Panc1 (cell line): ENCODE measurements around the gene DCAF16. TPM values are rescaled to one million over a fixed set of nuclear protein-coding genes. Genes with fewer than 3 reads are reported as not detected.

Experiments used
- ATAC-seq: fragments of 200-7000 bp; cut with Tn5 transposase; 2 replicates; pipeline ENCODE4 v1.9.1; 2020; ENCODE audit warnings: mild to moderate bottlenecking, moderate library complexity
- BruUV-seq: library from RNA; stranded (reverse); fragments of 400-500 nt; replicated peaks from 2 replicates; lab custom pipeline; 2021; lab: Mats Ljungman, UMichigan
- CTCF ChIA-PET: fragments of 300-600 bp; sonication (Branson Sonifier 250); formaldehyde crosslinking; loops from one replicate; lab custom pipeline; 2022; ENCODE audit warnings: antibody characterized with exemption; lab: Charles Lee
- POLR2A ChIA-PET: fragments of 300-600 bp; sonication (Branson Sonifier 250); formaldehyde crosslinking; loops from one replicate; lab custom pipeline; 2022; ENCODE audit warnings: antibody characterized with exemption; lab: Charles Lee
- DNase-seq: peaks from one replicate; pipeline ENCODE4 v3.0.0-alpha.2; 2010; ENCODE audit warnings: low read depth, low spot score
- H3K27ac ChIP-seq: 2 replicates; pipeline ENCODE4 v1.5.1; 2011; ENCODE audit warnings: mild to moderate bottlenecking, low read length, inconsistent platforms
- H3K27me3 ChIP-seq: fragments of 200-500 bp; sonication (Bioruptor generic); 2 replicates; pipeline ENCODE4 v1.6.0; 2014; ENCODE audit warnings: low read length, inconsistent platforms; ENCODE audit not compliant: control insufficient read depth, insufficient read depth
- H3K36me3 ChIP-seq: fragments of 200-500 bp; sonication (Bioruptor generic); 2 replicates; pipeline ENCODE4 v1.5.1; 2014; ENCODE audit warnings: inconsistent platforms, mild to moderate bottlenecking, low read length, moderate library complexity; ENCODE audit not compliant: control insufficient read depth, insufficient read depth
- H3K4me1 ChIP-seq: 2 replicates; pipeline ENCODE4 v1.5.1; 2011; ENCODE audit warnings: inconsistent platforms, mild to moderate bottlenecking, low read length, moderate library complexity; ENCODE audit not compliant: control insufficient read depth, insufficient read depth
- H3K4me3 ChIP-seq, 2 experiments: 2 replicates each; pipeline ENCODE4 v1.5.1; 2011 to 2012; ENCODE audit warnings: low read depth in 2 of 2, low read length in 2 of 2, mild to moderate bottlenecking in 2 of 2, inconsistent platforms in 1 of 2, moderate library complexity in 1 of 2
- H3K9me3 ChIP-seq: fragments of 200-500 bp; sonication (Bioruptor generic); 2 replicates; pipeline ENCODE4 v1.5.1; 2014; ENCODE audit warnings: low read depth, mild to moderate bottlenecking, inconsistent platforms, low read length, moderate library complexity; ENCODE audit not compliant: control insufficient read depth, insufficient read depth
- CTCF ChIP-seq: fragments of 450-650 bp; IDR thresholded peaks from 2 replicates; pipeline ENCODE4 v1.5.1; 2017; ENCODE audit warnings: mild to moderate bottlenecking
- POLR2AphosphoS5 ChIP-seq: IDR thresholded peaks from 2 replicates; pipeline ENCODE4 v1.6.1; 2012; ENCODE audit warnings: mild to moderate bottlenecking, low read depth, low read length, moderate library complexity
- SIN3A ChIP-seq: IDR thresholded peaks from 2 replicates; pipeline ENCODE4 v1.6.1; 2012; ENCODE audit warnings: low read depth, mild to moderate bottlenecking, low read length, moderate library complexity, borderline replicate concordance; ENCODE audit not compliant: insufficient read depth
- TCF7L2 ChIP-seq: IDR thresholded peaks from 2 replicates; pipeline ENCODE4 v1.6.1; 2011; ENCODE audit warnings: mild to moderate bottlenecking, low read depth, low read length, inconsistent platforms
- in situ Hi-C: cut with HindIII; loops from 2 replicates; pipeline ENCODE4 v1.10.0; 2016; ENCODE audit warnings: low sequenced_read_pairs, low pct_unique_long_range_greater_than_20kb
- intact Hi-C: fragments of 100-400 bp; cut with micrococcal nuclease; formaldehyde crosslinking; loops from one replicate; pipeline ENCODE4 v1.10.0; 2022; ENCODE audit not compliant: unreplicated experiment
- total RNA-seq: library from RNA; stranded (reverse); gene quantifications from one replicate; pipeline ENCODE4 v1.2.1, GENCODE V29; 2021; ENCODE audit not compliant: unreplicated experiment
- TF ChIP-seq, protein P1 (sequence below), 2 experiments: IDR thresholded peaks; 2 replicates each; pipeline ENCODE4 v1.6.1; 2011 to 2012; ENCODE audit warnings: low read depth in 2 of 2, control low read depth in 1 of 2, low read length in 1 of 2, mild to moderate bottlenecking in 1 of 2, moderate library complexity in 1 of 2; ENCODE audit not compliant: insufficient read depth in 1 of 2

The DCAF16 gene
- total RNA-seq, 1 experiment from 2014 or later: 28.6 TPM

DNA sequence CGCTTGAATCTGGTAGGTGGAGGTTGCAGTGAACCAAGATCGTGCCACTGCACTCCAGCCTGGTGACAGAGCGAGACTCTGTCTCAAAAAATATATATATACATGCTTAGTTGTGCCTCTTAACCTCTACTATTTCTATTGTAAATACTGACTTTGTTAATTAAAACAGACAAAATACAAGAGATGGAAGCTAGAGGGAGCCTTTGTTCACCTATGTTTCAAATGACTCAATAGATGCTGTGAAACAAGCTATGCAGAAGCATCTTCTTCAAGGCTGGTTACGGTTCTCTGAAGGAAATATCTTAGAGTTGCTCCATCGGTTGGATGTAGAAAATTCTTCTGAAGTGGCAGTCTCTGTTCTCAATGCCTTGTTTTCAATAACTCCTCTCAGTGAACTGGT lies 6.5 kb upstream of the DCAF16 start:
- no peak for TF ChIP-seq POLR2AphosphoS5
- TF ChIP-seq CTCF: peak; percentile 59
- Histone ChIP-seq H3K27me3 (no peaks in the 10 kb centered on the region), H3K4me3 (no peak overlapping the region), H3K4me1 (no peaks in the 10 kb centered on the region; the same call in 1 of the 2 replicates), H3K36me3 (peaks cover 16% of the 10 kb centered on the region; the same call in 1 of the 2 replicates), H3K9me3 (no peaks in the 10 kb centered on the region), H3K27ac (no peak overlapping the region)
- BruUV-seq: no TSS peak
- DNase-seq: peak; percentile 25
- POLR2A ChIA-PET: no interaction called here
- CTCF ChIA-PET: interaction anchor here (0.5 to 0.7 kb wide), 5 partner anchors 205 to 799 kb away, joined by 3 read pairs; partner anchors contain the start of gene LCORL
- ATAC-seq: peak; percentile 71; the same call in 1 of the 2 replicates
- intact Hi-C loops (loop anchor here (5.0 kb wide), 1 partner anchor 775 kb away; no protein-coding TSS in a partner anchor), in situ Hi-C loops (no loop called here)

DNA sequence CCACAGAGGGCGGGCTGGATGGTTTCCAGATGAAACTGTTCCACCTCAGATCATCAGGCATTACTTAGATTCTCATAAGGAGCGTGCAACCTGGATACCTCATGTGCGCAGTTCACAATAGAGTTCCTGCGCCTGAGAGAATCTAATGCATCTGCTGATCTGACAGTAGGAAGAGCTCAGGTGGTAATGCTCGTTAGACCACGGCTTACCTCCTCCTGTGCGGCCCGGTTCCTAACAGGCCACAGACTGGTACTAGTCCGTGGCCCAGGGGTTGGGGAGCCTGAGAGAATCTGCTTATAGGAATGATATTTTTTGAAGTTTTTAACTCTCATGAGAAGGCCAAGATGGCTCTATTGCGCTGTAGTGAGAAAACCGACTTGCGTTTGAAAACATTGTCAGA lies 5.6 kb upstream of the DCAF16 start:
- Histone ChIP-seq H3K9me3 (no peaks in the 10 kb centered on the region), H3K4me1 (no peaks in the 10 kb centered on the region; the same call in 1 of the 2 replicates), H3K36me3 (peaks cover 16% of the 10 kb centered on the region; the same call in 1 of the 2 replicates), H3K4me3 (no peak overlapping the region), H3K27ac (no peak overlapping the region), H3K27me3 (no peaks in the 10 kb centered on the region)
- ChIA-PET CTCF (no interaction called here), POLR2A (no interaction called here)
- DNase-seq (no peak), ATAC-seq (no peak)
- TF ChIP-seq, protein P1, sequence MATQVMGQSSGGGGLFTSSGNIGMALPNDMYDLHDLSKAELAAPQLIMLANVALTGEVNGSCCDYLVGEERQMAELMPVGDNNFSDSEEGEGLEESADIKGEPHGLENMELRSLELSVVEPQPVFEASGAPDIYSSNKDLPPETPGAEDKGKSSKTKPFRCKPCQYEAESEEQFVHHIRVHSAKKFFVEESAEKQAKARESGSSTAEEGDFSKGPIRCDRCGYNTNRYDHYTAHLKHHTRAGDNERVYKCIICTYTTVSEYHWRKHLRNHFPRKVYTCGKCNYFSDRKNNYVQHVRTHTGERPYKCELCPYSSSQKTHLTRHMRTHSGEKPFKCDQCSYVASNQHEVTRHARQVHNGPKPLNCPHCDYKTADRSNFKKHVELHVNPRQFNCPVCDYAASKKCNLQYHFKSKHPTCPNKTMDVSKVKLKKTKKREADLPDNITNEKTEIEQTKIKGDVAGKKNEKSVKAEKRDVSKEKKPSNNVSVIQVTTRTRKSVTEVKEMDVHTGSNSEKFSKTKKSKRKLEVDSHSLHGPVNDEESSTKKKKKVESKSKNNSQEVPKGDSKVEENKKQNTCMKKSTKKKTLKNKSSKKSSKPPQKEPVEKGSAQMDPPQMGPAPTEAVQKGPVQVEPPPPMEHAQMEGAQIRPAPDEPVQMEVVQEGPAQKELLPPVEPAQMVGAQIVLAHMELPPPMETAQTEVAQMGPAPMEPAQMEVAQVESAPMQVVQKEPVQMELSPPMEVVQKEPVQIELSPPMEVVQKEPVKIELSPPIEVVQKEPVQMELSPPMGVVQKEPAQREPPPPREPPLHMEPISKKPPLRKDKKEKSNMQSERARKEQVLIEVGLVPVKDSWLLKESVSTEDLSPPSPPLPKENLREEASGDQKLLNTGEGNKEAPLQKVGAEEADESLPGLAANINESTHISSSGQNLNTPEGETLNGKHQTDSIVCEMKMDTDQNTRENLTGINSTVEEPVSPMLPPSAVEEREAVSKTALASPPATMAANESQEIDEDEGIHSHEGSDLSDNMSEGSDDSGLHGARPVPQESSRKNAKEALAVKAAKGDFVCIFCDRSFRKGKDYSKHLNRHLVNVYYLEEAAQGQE (IDR thresholded peaks at IDR 0.05; ENCODE audit: insufficient read depth in 1 of 2, low read depth in 2 of 2, low read length in 1 of 2): no peak
- TF ChIP-seq POLR2AphosphoS5 (no peak), TCF7L2 (no peak), SIN3A (no peak), CTCF (no peak)
- BruUV-seq: no TSS peak
- intact Hi-C loops: loop anchor here (5.0 kb wide), 1 partner anchor 776 kb away; no protein-coding TSS in a partner anchor
- in situ Hi-C loops: no loop called here
